ENCODE measurements around the gene ZFAND3. TPM values are rescaled to one million over a fixed set of nuclear protein-coding genes. Genes with fewer than 3 reads are reported as not detected.

The ZFAND3 gene
- total and polyA plus RNA-seq, 10 of the 15 experiments (the other 5 are each of a cell fraction or from before 2014, with no cell fraction given): 0.90 to 34.4 (median 16.3) TPM

DNA sequence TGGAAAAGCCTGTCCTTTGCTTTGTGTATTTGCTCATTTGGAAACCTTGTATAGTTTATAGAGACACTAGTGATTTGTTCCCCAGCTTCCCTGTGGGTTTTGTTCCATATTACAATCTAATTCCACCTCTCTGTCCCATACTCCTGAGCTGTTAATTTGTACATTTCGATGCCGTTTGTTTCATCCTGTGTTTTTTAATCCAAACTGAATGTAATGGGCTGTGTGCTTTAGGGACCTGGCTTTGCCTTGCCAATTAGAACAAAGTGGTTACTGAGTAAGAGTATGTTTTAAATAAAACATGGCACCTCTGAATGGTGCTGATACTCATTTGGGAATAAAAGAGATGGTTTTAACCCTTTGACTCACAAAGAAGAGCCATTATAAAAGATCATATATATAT is 122.3 kb downstream of the ZFAND3 start (continued):
- no peak for TF ChIP-seq PAX5 (IDR thresholded peaks at IDR 0.05; ENCODE audit: borderline replicate concordance, low read depth, low read length)
- TF ChIP-seq, protein P1, sequence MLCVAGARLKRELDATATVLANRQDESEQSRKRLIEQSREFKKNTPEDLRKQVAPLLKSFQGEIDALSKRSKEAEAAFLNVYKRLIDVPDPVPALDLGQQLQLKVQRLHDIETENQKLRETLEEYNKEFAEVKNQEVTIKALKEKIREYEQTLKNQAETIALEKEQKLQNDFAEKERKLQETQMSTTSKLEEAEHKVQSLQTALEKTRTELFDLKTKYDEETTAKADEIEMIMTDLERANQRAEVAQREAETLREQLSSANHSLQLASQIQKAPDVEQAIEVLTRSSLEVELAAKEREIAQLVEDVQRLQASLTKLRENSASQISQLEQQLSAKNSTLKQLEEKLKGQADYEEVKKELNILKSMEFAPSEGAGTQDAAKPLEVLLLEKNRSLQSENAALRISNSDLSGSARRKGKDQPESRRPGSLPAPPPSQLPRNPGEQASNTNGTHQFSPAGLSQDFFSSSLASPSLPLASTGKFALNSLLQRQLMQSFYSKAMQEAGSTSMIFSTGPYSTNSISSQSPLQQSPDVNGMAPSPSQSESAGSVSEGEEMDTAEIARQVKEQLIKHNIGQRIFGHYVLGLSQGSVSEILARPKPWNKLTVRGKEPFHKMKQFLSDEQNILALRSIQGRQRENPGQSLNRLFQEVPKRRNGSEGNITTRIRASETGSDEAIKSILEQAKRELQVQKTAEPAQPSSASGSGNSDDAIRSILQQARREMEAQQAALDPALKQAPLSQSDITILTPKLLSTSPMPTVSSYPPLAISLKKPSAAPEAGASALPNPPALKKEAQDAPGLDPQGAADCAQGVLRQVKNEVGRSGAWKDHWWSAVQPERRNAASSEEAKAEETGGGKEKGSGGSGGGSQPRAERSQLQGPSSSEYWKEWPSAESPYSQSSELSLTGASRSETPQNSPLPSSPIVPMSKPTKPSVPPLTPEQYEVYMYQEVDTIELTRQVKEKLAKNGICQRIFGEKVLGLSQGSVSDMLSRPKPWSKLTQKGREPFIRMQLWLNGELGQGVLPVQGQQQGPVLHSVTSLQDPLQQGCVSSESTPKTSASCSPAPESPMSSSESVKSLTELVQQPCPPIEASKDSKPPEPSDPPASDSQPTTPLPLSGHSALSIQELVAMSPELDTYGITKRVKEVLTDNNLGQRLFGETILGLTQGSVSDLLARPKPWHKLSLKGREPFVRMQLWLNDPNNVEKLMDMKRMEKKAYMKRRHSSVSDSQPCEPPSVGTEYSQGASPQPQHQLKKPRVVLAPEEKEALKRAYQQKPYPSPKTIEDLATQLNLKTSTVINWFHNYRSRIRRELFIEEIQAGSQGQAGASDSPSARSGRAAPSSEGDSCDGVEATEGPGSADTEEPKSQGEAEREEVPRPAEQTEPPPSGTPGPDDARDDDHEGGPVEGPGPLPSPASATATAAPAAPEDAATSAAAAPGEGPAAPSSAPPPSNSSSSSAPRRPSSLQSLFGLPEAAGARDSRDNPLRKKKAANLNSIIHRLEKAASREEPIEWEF (IDR thresholded peaks at IDR 0.05; ENCODE audit: insufficient replicate concordance, low read depth, low read length): no peak
- no peak for TF ChIP-seq HDGF (IDR thresholded peaks at IDR 0.05)
- no peak for TF ChIP-seq EED (IDR thresholded peaks at IDR 0.05; ENCODE audit: low read depth)
- TF ChIP-seq RUNX3 (IDR thresholded peaks at IDR 0.05; ENCODE audit: low read length): no peak
- TF ChIP-seq CREB1 (IDR thresholded peaks at IDR 0.05; ENCODE audit: low read depth): no peak
- no peak for TF ChIP-seq NR2C1 (IDR thresholded peaks at IDR 0.05)
- TF ChIP-seq IRF4 (IDR thresholded peaks at IDR 0.05; ENCODE audit: low read depth, low read length): no peak
- TF ChIP-seq, protein P2, sequence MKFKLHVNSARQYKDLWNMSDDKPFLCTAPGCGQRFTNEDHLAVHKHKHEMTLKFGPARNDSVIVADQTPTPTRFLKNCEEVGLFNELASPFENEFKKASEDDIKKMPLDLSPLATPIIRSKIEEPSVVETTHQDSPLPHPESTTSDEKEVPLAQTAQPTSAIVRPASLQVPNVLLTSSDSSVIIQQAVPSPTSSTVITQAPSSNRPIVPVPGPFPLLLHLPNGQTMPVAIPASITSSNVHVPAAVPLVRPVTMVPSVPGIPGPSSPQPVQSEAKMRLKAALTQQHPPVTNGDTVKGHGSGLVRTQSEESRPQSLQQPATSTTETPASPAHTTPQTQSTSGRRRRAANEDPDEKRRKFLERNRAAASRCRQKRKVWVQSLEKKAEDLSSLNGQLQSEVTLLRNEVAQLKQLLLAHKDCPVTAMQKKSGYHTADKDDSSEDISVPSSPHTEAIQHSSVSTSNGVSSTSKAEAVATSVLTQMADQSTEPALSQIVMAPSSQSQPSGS (IDR thresholded peaks at IDR 0.05; ENCODE audit: low read length): no peak
